BJ (cell line): ENCODE results near the gene MKRN1. TPM values are rescaled to one million over a fixed set of nuclear protein-coding genes. Genes with fewer than 3 reads are reported as not detected.

Experiments
- CTCF ChIA-PET: fragments of 350-600 bp; formaldehyde crosslinking; extraction: SDS; loops from one replicate; lab custom pipeline; 2021; ENCODE audit warnings: antibody characterized with exemption, inconsistent platforms; lab: Yijun Ruan, JAX
- POLR2A ChIA-PET: fragments of 300-600 bp; sonication (Branson Sonifier 250); formaldehyde crosslinking; extraction: SDS; loops from one replicate; lab custom pipeline; 2021; ENCODE audit warnings: antibody characterized with exemption; lab: Charles Lee
- DNase-seq: peaks from one replicate; pipeline ENCODE4 v3.0.0-alpha.2; 2011; ENCODE audit warnings: low read depth
- H3K27me3 ChIP-seq: 2 replicates; pipeline ENCODE4 v1.6.0; 2011; ENCODE audit warnings: low read length; ENCODE audit not compliant: control insufficient read depth, insufficient read depth
- H3K36me3 ChIP-seq: 2 replicates; pipeline ENCODE4 v1.5.1; 2011; ENCODE audit warnings: low read length; ENCODE audit not compliant: control insufficient read depth, insufficient read depth
- H3K4me3 ChIP-seq: 2 replicates; pipeline ENCODE4 v1.5.1; 2011; ENCODE audit warnings: low read depth, mild to moderate bottlenecking, control low read depth, low read length
- CTCF ChIP-seq: IDR thresholded peaks from 2 replicates; pipeline ENCODE4 v1.5.1; 2011; ENCODE audit warnings: low read depth, mild to moderate bottlenecking, control low read depth, inconsistent platforms, low read length, moderate library complexity; ENCODE audit not compliant: insufficient read depth
- polyA plus RNA-seq: library from polyadenylated mRNA; depleted of rRNA; stranded (reverse); fragments of >200 nt; gene quantifications from 2 replicates; pipeline ENCODE4 v1.2.3, GENCODE V29; 2011

MKRN1 gene
- polyA plus RNA-seq, 1 experiment = 61.2 TPM

- H3K4me3 ChIP-seq = no peak overlapping the region
- no peaks in the 10 kb centered on the region for H3K27me3 ChIP-seq
- CTCF ChIA-PET = interaction anchor here (1.2 kb wide), 1 partner anchor 22 kb away, joined by 4 read pairs; no protein-coding TSS in a partner anchor
- no peaks in the 10 kb centered on the region for H3K36me3 ChIP-seq
- TF ChIP-seq CTCF = no peak
- POLR2A ChIA-PET = no interaction called here
- DNase-seq = no peak
These were observed 16.3 kb upstream of the MKRN1 start for GRCh38 chr7:140495514-140496097.

GRCh38 chr7:140494867-140495266 is 15.6 kb upstream of the MKRN1 start:
- TF ChIP-seq CTCF = no peak
- no peak for DNase-seq
- Histone ChIP-seq H3K4me3 (no peak overlapping the region), H3K27me3 (no peaks in the 10 kb centered on the region), H3K36me3 (no peaks in the 10 kb centered on the region)
- ChIA-PET CTCF (interaction anchor here (1.0 to 1.2 kb wide), 2 partner anchors 9 to 21 kb away, joined by 3 to 4 read pairs; no protein-coding TSS in a partner anchor), POLR2A (no interaction called here)

GRCh38 chr7:140489026-140489359 is 9.7 kb upstream of the MKRN1 start:
- H3K4me3 ChIP-seq = no peak overlapping the region
- ChIA-PET CTCF (interaction anchor here (0.8 kb wide), 1 partner anchor 267 kb away, joined by 3 read pairs; no protein-coding TSS in a partner anchor), POLR2A (no interaction called here)
- H3K36me3 ChIP-seq = no peaks in the 10 kb centered on the region
- TF ChIP-seq CTCF = no peak
- DNase-seq = no peak
- peaks cover 9% of the 10 kb centered on the region for H3K27me3 ChIP-seq

- no peak for DNase-seq
- Histone ChIP-seq H3K4me3 (no peak overlapping the region), H3K27me3 (peaks cover 10% of the 10 kb centered on the region), H3K36me3 (no peaks in the 10 kb centered on the region)
- TF ChIP-seq CTCF = no peak
- CTCF ChIA-PET = interaction anchor here (0.8 to 1.0 kb wide), 2 partner anchors 9 to 11 kb away, joined by 3 read pairs; no protein-coding TSS in a partner anchor
- POLR2A ChIA-PET = no interaction called here
These were observed 6.4 kb upstream of the MKRN1 start for GRCh38 chr7:140485500-140486265.

GRCh38 chr7:140484951-140485499 is 5.7 kb upstream of the MKRN1 start:
- no peaks in the 10 kb centered on the region for H3K36me3 ChIP-seq
- POLR2A ChIA-PET = no interaction called here
- DNase-seq = no peak
- TF ChIP-seq CTCF = no peak
- CTCF ChIA-PET = no interaction called here
- peaks cover 10% of the 10 kb centered on the region for H3K27me3 ChIP-seq
- H3K4me3 ChIP-seq = no peak overlapping the region
